SU-DHL-6 (cell line): ENCODE measurements around the gene PATL2.

Source experiments
- H2AFZ ChIP-seq: fragments of 200-600 bp; sonication (generic); 2 replicates; pipeline ENCODE4 v1.6.1; 2014; ENCODE audit warnings: low read depth, mild to moderate bottlenecking, moderate library complexity, mixed read lengths, antibody characterized with exemption, low read length; ENCODE audit not compliant: severe bottlenecking
- H3F3A ChIP-seq: fragments of 200-600 bp; shearing (Covaris generic); 2 replicates; pipeline ENCODE4 v1.6.0; 2016; ENCODE audit warnings: antibody characterized with exemption, mild to moderate bottlenecking; ENCODE audit not compliant: insufficient read depth
- H3K27ac ChIP-seq: fragments of 200-600 bp; sonication (generic); 2 replicates; pipeline ENCODE4 v1.5.1; 2016; ENCODE audit warnings: low read depth, mild to moderate bottlenecking, low read length, moderate library complexity, mixed read lengths
- H3K27me3 ChIP-seq: fragments of 200-600 bp; sonication (generic), shearing (Covaris generic); 2 replicates; pipeline ENCODE4 v1.6.0; 2014; ENCODE audit warnings: mild to moderate bottlenecking, low read length
- H3K36me3 ChIP-seq: fragments of 200-600 bp; sonication (generic); 2 replicates; pipeline ENCODE4 v1.6.1; 2014; ENCODE audit warnings: mild to moderate bottlenecking, low read length, mixed read lengths
- H3K4me2 ChIP-seq: fragments of 300-600, 200-600 bp; shearing (Covaris generic), sonication (generic); 2 replicates; pipeline ENCODE4 v1.6.0; 2014; ENCODE audit warnings: low read length, low read depth, mild to moderate bottlenecking; ENCODE audit not compliant: poor library complexity, severe bottlenecking
- H3K4me3 ChIP-seq: fragments of 200-600 bp; sonication (generic); 2 replicates; pipeline ENCODE4 v1.5.1; 2014; ENCODE audit warnings: antibody characterized with exemption, low read length, mild to moderate bottlenecking, mixed read lengths; ENCODE audit not compliant: insufficient read depth, poor library complexity, severe bottlenecking
- H3K79me2 ChIP-seq: fragments of 200-600 bp; sonication (generic); 2 replicates; pipeline ENCODE4 v1.6.1; 2014; ENCODE audit warnings: mild to moderate bottlenecking, low read length, moderate library complexity; ENCODE audit not compliant: insufficient read depth
- H3K9ac ChIP-seq: fragments of 200-600 bp; sonication (generic); 2 replicates; pipeline ENCODE4 v1.7.0; 2014; ENCODE audit warnings: mild to moderate bottlenecking, low read length
- H3K9me2 ChIP-seq: fragments of 200-600 bp; sonication (generic); replicated peaks from 2 replicates; pipeline ENCODE4 v1.6.1; 2014; ENCODE audit warnings: low read length; ENCODE audit not compliant: insufficient read depth
- H3K9me3 ChIP-seq: fragments of 200-600 bp; sonication (generic); 2 replicates; pipeline ENCODE4 v1.6.1; 2014; ENCODE audit warnings: low read length, mixed read lengths; ENCODE audit not compliant: insufficient read depth
- H4K20me1 ChIP-seq: fragments of 200-600 bp; sonication (generic); 2 replicates; pipeline ENCODE4 v1.6.1; 2014; ENCODE audit warnings: low read depth, mild to moderate bottlenecking, antibody characterized with exemption, low read length, moderate library complexity, mixed read lengths
- EZH2phosphoT487 ChIP-seq: fragments of 200-600 bp; sonication (generic), shearing (Covaris generic); conservative IDR thresholded peaks from 2 replicates; pipeline ENCODE4 v1.6.1; 2018; ENCODE audit warnings: mild to moderate bottlenecking, antibody characterized with exemption, low read length, moderate library complexity, mixed read lengths
- TF ChIP-seq, protein P1 (sequence below): fragments of 200-600 bp; sonication (generic); IDR thresholded peaks from one replicate; pipeline ENCODE4 v1.5.1; 2017; ENCODE audit warnings: antibody characterized with exemption, mild to moderate bottlenecking, low read length, moderate library complexity; ENCODE audit not compliant: insufficient read depth, poor library complexity, severe bottlenecking

Gene PATL2

DNA sequence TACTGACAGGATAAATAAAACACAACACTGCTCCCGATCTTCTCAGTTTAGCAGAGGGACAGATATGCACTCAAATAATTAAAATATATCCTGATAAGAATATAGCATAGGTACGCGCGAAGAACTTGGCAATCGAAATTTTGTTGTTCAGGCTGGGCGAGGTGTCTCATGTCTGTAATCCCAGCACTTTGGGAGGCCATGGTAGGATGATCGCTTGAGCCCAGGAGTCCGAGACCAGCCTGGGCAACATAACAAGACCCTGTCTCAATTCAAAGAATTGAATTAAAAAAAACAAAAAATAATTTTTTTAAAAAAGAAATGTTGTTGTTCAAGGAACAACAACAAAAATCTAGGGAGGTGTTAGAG is 7.8 kb upstream of the PATL2 start:
- H3K9ac ChIP-seq: peak overlapping the region; percentile 47
- peaks cover 84% of the 10 kb centered on the region for H3F3A ChIP-seq
- H3K36me3 ChIP-seq: peaks cover 39% of the 10 kb centered on the region
- H3K27me3 ChIP-seq: no peaks in the 10 kb centered on the region
- H3K4me3 ChIP-seq: no peak overlapping the region
- no peak overlapping the region for H2AFZ ChIP-seq
- peak overlapping the region; percentile 95 for H3K27ac ChIP-seq
- H3K9me3 ChIP-seq: no peaks in the 10 kb centered on the region
- H3K9me2 ChIP-seq: no peaks in the 10 kb centered on the region
- H3K4me2 ChIP-seq: peak overlapping the region; percentile 64
- H3K79me2 ChIP-seq: peaks cover 17% of the 10 kb centered on the region
- no peak for TF ChIP-seq EZH2phosphoT487
- TF ChIP-seq, protein P1, sequence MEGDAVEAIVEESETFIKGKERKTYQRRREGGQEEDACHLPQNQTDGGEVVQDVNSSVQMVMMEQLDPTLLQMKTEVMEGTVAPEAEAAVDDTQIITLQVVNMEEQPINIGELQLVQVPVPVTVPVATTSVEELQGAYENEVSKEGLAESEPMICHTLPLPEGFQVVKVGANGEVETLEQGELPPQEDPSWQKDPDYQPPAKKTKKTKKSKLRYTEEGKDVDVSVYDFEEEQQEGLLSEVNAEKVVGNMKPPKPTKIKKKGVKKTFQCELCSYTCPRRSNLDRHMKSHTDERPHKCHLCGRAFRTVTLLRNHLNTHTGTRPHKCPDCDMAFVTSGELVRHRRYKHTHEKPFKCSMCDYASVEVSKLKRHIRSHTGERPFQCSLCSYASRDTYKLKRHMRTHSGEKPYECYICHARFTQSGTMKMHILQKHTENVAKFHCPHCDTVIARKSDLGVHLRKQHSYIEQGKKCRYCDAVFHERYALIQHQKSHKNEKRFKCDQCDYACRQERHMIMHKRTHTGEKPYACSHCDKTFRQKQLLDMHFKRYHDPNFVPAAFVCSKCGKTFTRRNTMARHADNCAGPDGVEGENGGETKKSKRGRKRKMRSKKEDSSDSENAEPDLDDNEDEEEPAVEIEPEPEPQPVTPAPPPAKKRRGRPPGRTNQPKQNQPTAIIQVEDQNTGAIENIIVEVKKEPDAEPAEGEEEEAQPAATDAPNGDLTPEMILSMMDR: no peak
- peaks cover 13% of the 10 kb centered on the region for H4K20me1 ChIP-seq

DNA sequence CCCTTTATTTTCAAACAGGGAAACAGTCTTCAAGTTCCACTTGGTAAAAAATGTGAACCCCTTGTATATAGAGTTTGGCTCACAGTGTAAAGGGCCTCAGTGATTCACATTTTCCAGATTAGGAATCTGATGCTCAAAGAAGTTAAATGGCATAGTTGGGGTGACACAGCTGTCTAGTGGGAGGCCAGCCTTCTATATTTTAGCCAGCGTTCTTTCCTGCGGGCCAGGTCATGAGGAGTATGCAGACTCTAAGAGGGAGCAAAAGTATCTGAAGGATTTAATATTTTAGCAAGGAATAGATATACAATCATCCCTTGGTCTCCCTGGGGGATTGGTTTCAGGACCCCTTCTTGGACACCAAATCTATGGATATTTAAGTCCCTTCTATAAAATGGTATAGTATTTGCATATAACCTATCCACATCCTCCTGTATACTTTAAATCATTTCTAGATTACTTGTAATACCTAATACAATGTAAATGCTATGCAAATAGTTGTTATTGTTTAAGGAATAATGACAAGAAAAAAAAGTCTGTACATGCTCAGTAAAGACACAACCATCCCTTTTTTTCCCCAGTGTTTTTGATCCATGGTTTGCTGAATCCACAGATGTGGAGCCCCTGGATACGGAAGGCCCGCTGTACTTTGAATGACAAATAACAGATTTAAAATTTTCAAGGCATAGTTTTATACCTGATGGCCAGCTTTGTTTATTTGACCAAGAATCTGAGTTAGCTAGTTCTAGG is 7.2 kb upstream of the PATL2 start:
- peaks cover 19% of the 10 kb centered on the region for H4K20me1 ChIP-seq
- H3K9me2 ChIP-seq: no peaks in the 10 kb centered on the region
- H3K27me3 ChIP-seq: no peaks in the 10 kb centered on the region
- H3K36me3 ChIP-seq: peaks cover 40% of the 10 kb centered on the region
- H3K9ac ChIP-seq: no peak overlapping the region
- peak overlapping the region; percentile 64 for H3K4me2 ChIP-seq
- H3K4me3 ChIP-seq: no peak overlapping the region
- H3K27ac ChIP-seq: peak overlapping the region; percentile 95
- H3F3A ChIP-seq: peaks cover 83% of the 10 kb centered on the region
- H3K79me2 ChIP-seq: peaks cover 23% of the 10 kb centered on the region
- no peak overlapping the region for H2AFZ ChIP-seq
- no peaks in the 10 kb centered on the region for H3K9me3 ChIP-seq
- TF ChIP-seq, protein P1: no peak
- no peak for TF ChIP-seq EZH2phosphoT487

DNA sequence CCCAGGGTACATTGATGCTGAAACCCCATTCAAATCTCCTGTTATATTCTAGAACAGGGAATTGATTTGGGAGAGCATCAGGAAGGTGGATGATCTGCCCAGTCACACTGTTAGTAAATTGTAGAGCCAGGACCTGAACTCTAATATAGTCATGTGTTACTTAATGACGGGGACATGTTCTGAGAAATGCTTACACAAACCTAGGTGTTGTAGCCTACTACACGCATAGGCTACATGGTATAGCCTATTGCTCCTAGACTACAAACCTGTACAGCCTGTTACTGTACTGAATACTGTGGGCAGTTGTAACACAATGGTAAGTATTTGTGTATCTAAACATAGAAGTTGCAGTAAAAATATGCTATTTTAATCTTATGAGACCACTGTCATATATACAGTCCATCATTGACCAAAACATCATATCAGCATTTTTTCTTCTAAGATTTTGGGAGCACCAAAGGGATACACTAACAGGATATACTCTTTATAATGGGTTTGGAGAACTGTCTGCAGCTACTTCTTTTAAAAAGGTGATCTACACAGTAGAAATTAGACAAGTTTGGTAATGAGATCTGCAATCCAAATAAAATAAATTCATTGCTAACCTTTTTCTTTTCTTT is 6.0 kb upstream of the PATL2 start:
- Histone ChIP-seq H3K27ac (peak overlapping the region; percentile 95; the same call in 1 of the 2 replicates), H4K20me1 (peaks cover 26% of the 10 kb centered on the region), H3K4me3 (no peak overlapping the region), H3K36me3 (peaks cover 40% of the 10 kb centered on the region), H3K79me2 (peaks cover 36% of the 10 kb centered on the region), H3K9me3 (no peaks in the 10 kb centered on the region), H3K9ac (no peak overlapping the region), H3F3A (peaks cover 86% of the 10 kb centered on the region), H3K27me3 (no peaks in the 10 kb centered on the region), H3K9me2 (no peaks in the 10 kb centered on the region), H2AFZ (no peak overlapping the region), H3K4me2 (no peak overlapping the region)
- no peak for TF ChIP-seq EZH2phosphoT487
- TF ChIP-seq, protein P1: no peak
